ENCODE data around the gene SETD1A.

- no peak for TF ChIP-seq SPI1 (IDR thresholded peaks at IDR 0.05; ENCODE audit: borderline replicate concordance, low read depth)
- no peak for TF ChIP-seq CTCF (IDR thresholded peaks at IDR 0.05; ENCODE audit: insufficient read depth, low read length)
- TF ChIP-seq, protein P1, sequence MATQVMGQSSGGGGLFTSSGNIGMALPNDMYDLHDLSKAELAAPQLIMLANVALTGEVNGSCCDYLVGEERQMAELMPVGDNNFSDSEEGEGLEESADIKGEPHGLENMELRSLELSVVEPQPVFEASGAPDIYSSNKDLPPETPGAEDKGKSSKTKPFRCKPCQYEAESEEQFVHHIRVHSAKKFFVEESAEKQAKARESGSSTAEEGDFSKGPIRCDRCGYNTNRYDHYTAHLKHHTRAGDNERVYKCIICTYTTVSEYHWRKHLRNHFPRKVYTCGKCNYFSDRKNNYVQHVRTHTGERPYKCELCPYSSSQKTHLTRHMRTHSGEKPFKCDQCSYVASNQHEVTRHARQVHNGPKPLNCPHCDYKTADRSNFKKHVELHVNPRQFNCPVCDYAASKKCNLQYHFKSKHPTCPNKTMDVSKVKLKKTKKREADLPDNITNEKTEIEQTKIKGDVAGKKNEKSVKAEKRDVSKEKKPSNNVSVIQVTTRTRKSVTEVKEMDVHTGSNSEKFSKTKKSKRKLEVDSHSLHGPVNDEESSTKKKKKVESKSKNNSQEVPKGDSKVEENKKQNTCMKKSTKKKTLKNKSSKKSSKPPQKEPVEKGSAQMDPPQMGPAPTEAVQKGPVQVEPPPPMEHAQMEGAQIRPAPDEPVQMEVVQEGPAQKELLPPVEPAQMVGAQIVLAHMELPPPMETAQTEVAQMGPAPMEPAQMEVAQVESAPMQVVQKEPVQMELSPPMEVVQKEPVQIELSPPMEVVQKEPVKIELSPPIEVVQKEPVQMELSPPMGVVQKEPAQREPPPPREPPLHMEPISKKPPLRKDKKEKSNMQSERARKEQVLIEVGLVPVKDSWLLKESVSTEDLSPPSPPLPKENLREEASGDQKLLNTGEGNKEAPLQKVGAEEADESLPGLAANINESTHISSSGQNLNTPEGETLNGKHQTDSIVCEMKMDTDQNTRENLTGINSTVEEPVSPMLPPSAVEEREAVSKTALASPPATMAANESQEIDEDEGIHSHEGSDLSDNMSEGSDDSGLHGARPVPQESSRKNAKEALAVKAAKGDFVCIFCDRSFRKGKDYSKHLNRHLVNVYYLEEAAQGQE (IDR thresholded peaks at IDR 0.05; ENCODE audit: insufficient replicate concordance, low read depth): no peak
- TF ChIP-seq POLR2AphosphoS5 (IDR thresholded peaks at IDR 0.05; ENCODE audit: low read depth): peak; percentile 55
- no peak for TF ChIP-seq GABPA (IDR thresholded peaks at IDR 0.05; ENCODE audit: low read depth)
These were observed 726 bp upstream of the SETD1A start for GRCh38 chr16:30956601-30957455.
